Mesenchymal stem cell (in vitro differentiated cells and primary cell): ENCODE measurements around the gene KRTAP5-5.

Experiments
- DNase-seq: peaks from one replicate; pipeline ENCODE4 v3.0.0-alpha.2; 2013
- H2AFZ ChIP-seq: one replicate; pipeline ENCODE4 v1.6.1; 2013; ENCODE audit warnings: low read depth, mild to moderate bottlenecking, control low read depth, inconsistent platforms, low read length, moderate library complexity
- H2AK5ac ChIP-seq: 2 replicates; pipeline ENCODE4 v1.6.1; 2013; ENCODE audit warnings: low read length, moderate library complexity, mild to moderate bottlenecking, inconsistent platforms; ENCODE audit not compliant: severe bottlenecking
- H2BK120ac ChIP-seq: one replicate; pipeline ENCODE4 v1.6.1; 2013; ENCODE audit warnings: low read depth, mild to moderate bottlenecking, inconsistent platforms, low read length, moderate library complexity
- H2BK12ac ChIP-seq, 2 experiments: one replicate each; pipeline ENCODE4 v1.6.1; 2013; ENCODE audit warnings: inconsistent platforms in 2 of 2, low read length in 2 of 2, mild to moderate bottlenecking in 2 of 2, moderate library complexity in 2 of 2, control low read depth in 1 of 2
- H2BK15ac ChIP-seq: one replicate; pipeline ENCODE4 v1.6.1; 2013; ENCODE audit warnings: mild to moderate bottlenecking, low read depth, inconsistent platforms; ENCODE audit not compliant: poor library complexity, severe bottlenecking
- H2BK5ac ChIP-seq: 2 replicates; pipeline ENCODE4 v1.6.1; 2013; ENCODE audit warnings: low read depth, mild to moderate bottlenecking, low read length, control low read depth, inconsistent platforms; ENCODE audit not compliant: poor library complexity, severe bottlenecking
- H3K14ac ChIP-seq, 2 experiments: one replicate each; pipeline ENCODE4 v1.6.1; 2013; ENCODE audit warnings: inconsistent platforms in 2 of 2, low read length in 2 of 2, control low read depth in 1 of 2, mild to moderate bottlenecking in 1 of 2, moderate library complexity in 1 of 2
- H3K18ac ChIP-seq, 2 experiments: one replicate each; pipeline ENCODE4 v1.6.1; 2013; ENCODE audit warnings: inconsistent platforms in 2 of 2, low read length in 2 of 2, control low read depth in 1 of 2, low read depth in 1 of 2, mild to moderate bottlenecking in 1 of 2
- H3K23ac ChIP-seq, 2 experiments: one replicate each; pipeline ENCODE4 v1.6.1; 2013; ENCODE audit warnings: inconsistent platforms in 2 of 2, low read length in 2 of 2, mild to moderate bottlenecking in 2 of 2, moderate library complexity in 2 of 2, control low read depth in 1 of 2
- H3K27ac ChIP-seq: 2 replicates; pipeline ENCODE4 v1.5.1; 2013; ENCODE audit warnings: mild to moderate bottlenecking, moderate library complexity, low read length, control low read depth, inconsistent platforms; ENCODE audit not compliant: poor library complexity, severe bottlenecking
- H3K27me3 ChIP-seq, 2 experiments: 2 replicates each; pipeline versions ENCODE4 v1.6.1 to v1.7.0; 2013; ENCODE audit warnings: low read length in 2 of 2, mild to moderate bottlenecking in 2 of 2, moderate library complexity in 2 of 2, control low read depth in 1 of 2, inconsistent platforms in 1 of 2; ENCODE audit not compliant: control insufficient read depth in 1 of 2, insufficient read depth in 1 of 2
- H3K36me3 ChIP-seq, 2 experiments: 2 replicates each; pipeline versions ENCODE4 v1.6.1 to v1.7.0; 2013; ENCODE audit warnings: low read length in 2 of 2, control low read depth in 1 of 2, inconsistent platforms in 1 of 2, low read depth in 1 of 2, mild to moderate bottlenecking in 1 of 2; ENCODE audit not compliant: insufficient read depth in 2 of 2, control insufficient read depth in 1 of 2
- H3K4ac ChIP-seq, 2 experiments: one replicate each; pipeline ENCODE4 v1.6.1; 2013; ENCODE audit warnings: inconsistent platforms in 2 of 2, low read length in 2 of 2, mild to moderate bottlenecking in 2 of 2, moderate library complexity in 2 of 2, control low read depth in 1 of 2, low read depth in 1 of 2
- H3K4me1 ChIP-seq: 2 replicates; pipeline ENCODE4 v1.6.1; 2013; ENCODE audit warnings: low read depth, low read length, control low read depth; ENCODE audit not compliant: control insufficient read depth, insufficient read depth
- H3K4me2 ChIP-seq: 2 replicates; pipeline ENCODE4 v1.6.1; 2013; ENCODE audit warnings: low read length, mild to moderate bottlenecking, inconsistent platforms; ENCODE audit not compliant: poor library complexity, severe bottlenecking
- H3K4me3 ChIP-seq, 2 experiments: 2 replicates each; pipeline versions ENCODE4 v1.5.1 to v1.7.0; 2013; ENCODE audit warnings: low read length in 2 of 2, mild to moderate bottlenecking in 2 of 2, control low read depth in 1 of 2, low read depth in 1 of 2; ENCODE audit not compliant: insufficient read depth in 1 of 2
- H3K79me1 ChIP-seq: replicated peaks from 2 replicates; pipeline ENCODE4 v1.6.1; 2013; ENCODE audit warnings: mild to moderate bottlenecking, control low read depth, low read length, inconsistent platforms; ENCODE audit not compliant: poor library complexity, severe bottlenecking
- H3K9ac ChIP-seq: 2 replicates; pipeline ENCODE4 v1.7.0; 2013; ENCODE audit warnings: mild to moderate bottlenecking, low read length, moderate library complexity
- H3K9me3 ChIP-seq: 2 replicates; pipeline ENCODE4 v1.7.0; 2013; ENCODE audit warnings: mild to moderate bottlenecking, low read length; ENCODE audit not compliant: control insufficient read depth
- H4K8ac ChIP-seq: one replicate; pipeline ENCODE4 v1.6.1; 2013; ENCODE audit warnings: inconsistent platforms, mild to moderate bottlenecking, low read length, moderate library complexity
- H4K91ac ChIP-seq: one replicate; pipeline ENCODE4 v1.6.1; 2013; ENCODE audit warnings: mild to moderate bottlenecking, low read length, inconsistent platforms
- WGBS: methylation state at CpG from one replicate; pipeline ENCODE4 v1.1.7; 2013; ENCODE audit warnings: mixed read lengths; 5-methylcytosine and 5-hydroxymethylcytosine counted together

KRTAP5-5 gene

GRCh38 chr11:1654388-1655167 lies 25.0 kb downstream of the KRTAP5-5 start:
- 34% methylated on average over 20 of the region's 21 CpGs for WGBS
- H4K91ac ChIP-seq: peak overlapping the region; percentile 99
- DNase-seq: peak; percentile 19
- peak overlapping the region; percentile 97 for H2BK120ac ChIP-seq
- no peaks in the 10 kb centered on the region for H3K79me1 ChIP-seq
- no peak overlapping the region for H3K4me2 ChIP-seq
- peak overlapping the region in 1 of 2 experiments; percentile 95 for H2BK12ac ChIP-seq
- peak overlapping the region; percentile 78 to 95 for H3K18ac ChIP-seq
- peak overlapping the region; percentile 57 for H4K8ac ChIP-seq
- H3K4ac ChIP-seq: peak overlapping the region in 1 of 2 experiments; percentile 83
- no peak overlapping the region for H2AK5ac ChIP-seq
- peak overlapping the region in 1 of 2 experiments; percentile 69 for H3K14ac ChIP-seq
- H3K9ac ChIP-seq: no peak overlapping the region
- no peak overlapping the region for H2BK5ac ChIP-seq
- H3K23ac ChIP-seq: no peak overlapping the region
- H2AFZ ChIP-seq: no peak overlapping the region
- H2BK15ac ChIP-seq: no peak overlapping the region
- no peak overlapping the region for H3K27ac ChIP-seq
- H3K4me3 ChIP-seq: no peak overlapping the region
- peaks cover 39 to 73% of the 10 kb centered on the region in 2 experiments for H3K27me3 ChIP-seq
- H3K36me3 ChIP-seq: no peaks in the 10 kb centered on the region
- peaks cover 12% of the 10 kb centered on the region for H3K4me1 ChIP-seq
- H3K9me3 ChIP-seq: no peaks in the 10 kb centered on the region

GRCh38 chr11:1655168-1656060 lies 25.8 kb downstream of the KRTAP5-5 start:
- no peaks in the 10 kb centered on the region for H3K9me3 ChIP-seq
- H3K9ac ChIP-seq: no peak overlapping the region
- peak overlapping the region; percentile 87 to 99 for H2BK12ac ChIP-seq
- no peak overlapping the region for H2AFZ ChIP-seq
- H2BK15ac ChIP-seq: peak overlapping the region; percentile 71
- H2BK5ac ChIP-seq: no peak overlapping the region
- H3K36me3 ChIP-seq: no peaks in the 10 kb centered on the region
- H3K18ac ChIP-seq: peak overlapping the region; percentile 95 to 97
- no peak overlapping the region for H3K27ac ChIP-seq
- peak overlapping the region; percentile 99 for H4K91ac ChIP-seq
- WGBS: 76% methylated on average over 26 of the region's 26 CpGs
- H3K4me1 ChIP-seq: peaks cover 12% of the 10 kb centered on the region
- peak overlapping the region; percentile 73 to 84 for H3K4ac ChIP-seq
- H3K4me3 ChIP-seq: no peak overlapping the region
- H3K23ac ChIP-seq: peak overlapping the region in 1 of 2 experiments; percentile 65
- H4K8ac ChIP-seq: peak overlapping the region; percentile 47
- H2AK5ac ChIP-seq: no peak overlapping the region
- H3K14ac ChIP-seq: peak overlapping the region in 1 of 2 experiments; percentile 98
- no peak for DNase-seq
- H3K4me2 ChIP-seq: no peak overlapping the region
- H3K79me1 ChIP-seq: no peaks in the 10 kb centered on the region
- H2BK120ac ChIP-seq: peak overlapping the region; percentile 97
- peaks cover 44 to 76% of the 10 kb centered on the region in 2 experiments for H3K27me3 ChIP-seq

GRCh38 chr11:1656061-1656441 lies 26.5 kb downstream of the KRTAP5-5 start:
- Histone ChIP-seq H2BK5ac (no peak overlapping the region), H3K4me1 (peaks cover 12% of the 10 kb centered on the region), H3K36me3 (no peaks in the 10 kb centered on the region), H3K18ac (peak overlapping the region; percentile 95 to 97), H3K14ac (peak overlapping the region in 1 of 2 experiments; percentile 95), H3K9ac (no peak overlapping the region), H3K4me3 (no peak overlapping the region), H3K27ac (no peak overlapping the region), H3K79me1 (no peaks in the 10 kb centered on the region), H3K9me3 (no peaks in the 10 kb centered on the region), H4K8ac (peak overlapping the region; percentile 47), H2BK120ac (peak overlapping the region; percentile 29), H4K91ac (peak overlapping the region; percentile 99), H3K4me2 (no peak overlapping the region), H3K23ac (peak overlapping the region in 1 of 2 experiments; percentile 43), H2BK12ac (peak overlapping the region; percentile 46 to 99), H2BK15ac (peak overlapping the region; percentile 60), H3K27me3 (peaks cover 42 to 72% of the 10 kb centered on the region in 2 experiments), H3K4ac (peak overlapping the region; percentile 73 to 95), H2AFZ (no peak overlapping the region), H2AK5ac (no peak overlapping the region)
- no peak for DNase-seq
- WGBS: 83% methylated on average over 8 of the region's 9 CpGs

- Histone ChIP-seq H3K4ac (no peak overlapping the region), H3K9me3 (no peaks in the 10 kb centered on the region), H4K8ac (no peak overlapping the region), H2BK120ac (peak overlapping the region; percentile 29), H2AK5ac (no peak overlapping the region), H3K27me3 (peaks cover 39 to 66% of the 10 kb centered on the region in 2 experiments), H3K9ac (no peak overlapping the region), H2BK12ac (peak overlapping the region in 1 of 2 experiments; percentile 46), H3K4me2 (no peak overlapping the region), H2AFZ (no peak overlapping the region), H4K91ac (peak overlapping the region; percentile 34), H2BK5ac (no peak overlapping the region), H3K27ac (no peak overlapping the region), H2BK15ac (no peak overlapping the region), H3K79me1 (no peaks in the 10 kb centered on the region), H3K18ac (peak overlapping the region in 1 of 2 experiments; percentile 13), H3K23ac (no peak overlapping the region), H3K4me3 (no peak overlapping the region), H3K4me1 (peaks cover 12% of the 10 kb centered on the region), H3K14ac (no peak overlapping the region), H3K36me3 (no peaks in the 10 kb centered on the region)
- WGBS: 91% methylated on average over 6 of the region's 7 CpGs
- DNase-seq: no peak
These were observed 27.1 kb downstream of the KRTAP5-5 start for GRCh38 chr11:1656670-1657069.
